CD4-positive, alpha-beta T cell treated with Interleukin-21 for 1 hour (primary cell): ENCODE results near the gene NLRP1.
"Not testable (repeated sequence)": the region's sequence is repeated elsewhere in the genome, so short reads cannot be mapped to it uniquely, and the experiment has no call there.

Experiments
- DNase-seq: peaks from one replicate; pipeline ENCODE4 v3.0.0-alpha.2; 2020

The NLRP1 gene

DNA sequence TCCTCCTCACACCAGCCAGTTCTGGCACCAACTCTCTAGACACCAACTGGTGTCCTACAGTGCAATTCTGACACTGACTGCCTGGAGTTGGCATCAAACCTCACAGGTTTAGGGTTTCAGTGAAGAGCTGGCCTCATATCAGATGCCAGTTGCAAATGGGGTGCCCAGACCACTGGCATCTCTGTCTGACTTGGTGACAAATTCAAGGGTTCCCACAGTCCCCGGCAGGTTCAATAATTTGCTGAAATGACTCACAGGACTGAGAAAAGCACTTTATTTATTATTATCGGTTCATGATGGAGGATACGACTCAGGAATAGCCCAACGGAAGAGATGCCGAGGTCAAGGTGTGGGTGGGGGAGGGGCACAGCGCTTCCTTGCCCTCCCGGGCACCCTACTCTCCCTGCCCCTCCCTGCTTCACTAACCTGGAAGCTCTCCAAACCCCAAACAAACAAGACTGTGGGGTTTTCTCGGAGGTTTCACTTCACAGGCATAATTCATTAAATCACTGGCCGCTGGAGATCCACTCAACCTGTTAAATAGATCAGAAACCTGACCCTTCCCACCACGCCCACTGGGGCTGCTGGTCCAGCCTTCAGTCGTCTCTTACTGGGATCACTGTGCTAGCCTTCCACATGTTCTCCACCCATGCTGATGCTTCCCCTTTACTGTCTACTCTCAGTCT lies 1.7 kb upstream of the NLRP1 start:
- peak; percentile 46 for DNase-seq

DNA sequence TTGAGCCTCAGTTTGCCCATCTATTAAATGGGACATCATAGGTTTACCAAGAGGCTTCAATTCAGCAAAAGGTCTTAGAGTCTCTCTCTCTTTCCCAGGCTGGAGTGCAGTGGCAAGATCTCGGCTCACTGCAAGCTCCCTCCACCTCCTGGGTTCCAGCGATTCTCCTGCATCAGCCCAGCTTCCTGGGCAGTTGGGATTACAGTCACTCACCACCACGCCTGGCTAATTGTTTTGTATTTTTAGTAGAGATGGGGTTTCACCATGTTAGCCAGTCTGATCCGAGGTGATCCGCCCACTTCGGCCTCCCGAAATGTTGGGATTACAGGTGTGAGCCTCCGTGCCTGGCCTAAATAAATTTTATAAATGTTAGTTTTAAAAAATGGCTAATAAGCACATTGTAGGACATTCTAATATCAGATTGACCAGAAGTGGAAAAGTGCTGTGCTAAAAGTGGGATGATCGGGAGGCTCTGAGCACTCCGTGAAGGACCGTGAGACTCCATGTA lies 1.0 kb upstream of the NLRP1 start:
- DNase-seq: no peak

DNA sequence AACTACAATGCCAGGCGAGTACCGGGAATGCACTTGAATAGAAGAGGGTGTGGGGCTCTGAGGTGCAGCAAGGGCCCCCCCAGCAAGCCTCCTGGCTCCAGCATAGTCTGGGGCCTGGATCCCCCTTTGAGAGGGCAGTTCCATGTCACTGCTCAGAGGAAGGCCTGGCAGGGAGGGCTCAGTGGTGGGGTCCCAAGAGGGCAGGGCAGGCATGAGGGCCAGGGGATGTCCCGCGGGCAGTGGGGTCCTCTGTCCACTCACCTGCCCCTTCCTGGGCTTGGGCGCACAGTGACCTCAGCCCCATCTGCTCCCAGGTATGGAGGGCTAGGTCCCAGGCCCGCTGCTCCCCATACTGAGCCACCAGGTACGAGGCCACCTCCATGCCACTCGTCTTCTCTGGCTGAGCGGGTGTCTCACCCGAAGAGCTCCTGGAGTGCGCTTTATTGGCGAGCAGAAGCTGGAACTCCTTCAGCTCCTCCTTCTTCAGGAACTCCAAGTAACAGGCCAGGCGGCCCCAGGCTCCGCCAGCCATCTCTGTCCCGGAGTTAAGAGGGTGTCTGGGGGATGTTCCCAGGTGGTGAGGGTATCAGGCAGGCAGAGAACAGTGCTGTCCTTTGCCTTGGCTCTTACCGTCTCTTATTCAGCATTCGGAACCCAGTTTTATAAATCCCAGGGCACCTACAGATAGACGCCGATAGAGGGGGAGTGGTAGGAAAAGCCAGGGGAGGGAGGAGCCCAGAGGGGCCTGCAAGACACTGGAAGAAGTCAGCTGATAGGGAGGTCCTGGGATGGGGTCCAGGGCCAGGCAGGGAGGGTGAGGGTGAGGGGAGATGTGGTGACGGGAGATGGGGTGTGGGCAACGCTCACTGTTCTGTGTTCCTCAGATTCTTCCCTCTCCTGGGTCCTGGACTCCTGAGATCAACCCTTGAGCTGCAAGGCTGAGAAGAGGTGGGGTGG lies 605 bp downstream of the NLRP1 start:
- DNase-seq: peak; percentile 15

DNA sequence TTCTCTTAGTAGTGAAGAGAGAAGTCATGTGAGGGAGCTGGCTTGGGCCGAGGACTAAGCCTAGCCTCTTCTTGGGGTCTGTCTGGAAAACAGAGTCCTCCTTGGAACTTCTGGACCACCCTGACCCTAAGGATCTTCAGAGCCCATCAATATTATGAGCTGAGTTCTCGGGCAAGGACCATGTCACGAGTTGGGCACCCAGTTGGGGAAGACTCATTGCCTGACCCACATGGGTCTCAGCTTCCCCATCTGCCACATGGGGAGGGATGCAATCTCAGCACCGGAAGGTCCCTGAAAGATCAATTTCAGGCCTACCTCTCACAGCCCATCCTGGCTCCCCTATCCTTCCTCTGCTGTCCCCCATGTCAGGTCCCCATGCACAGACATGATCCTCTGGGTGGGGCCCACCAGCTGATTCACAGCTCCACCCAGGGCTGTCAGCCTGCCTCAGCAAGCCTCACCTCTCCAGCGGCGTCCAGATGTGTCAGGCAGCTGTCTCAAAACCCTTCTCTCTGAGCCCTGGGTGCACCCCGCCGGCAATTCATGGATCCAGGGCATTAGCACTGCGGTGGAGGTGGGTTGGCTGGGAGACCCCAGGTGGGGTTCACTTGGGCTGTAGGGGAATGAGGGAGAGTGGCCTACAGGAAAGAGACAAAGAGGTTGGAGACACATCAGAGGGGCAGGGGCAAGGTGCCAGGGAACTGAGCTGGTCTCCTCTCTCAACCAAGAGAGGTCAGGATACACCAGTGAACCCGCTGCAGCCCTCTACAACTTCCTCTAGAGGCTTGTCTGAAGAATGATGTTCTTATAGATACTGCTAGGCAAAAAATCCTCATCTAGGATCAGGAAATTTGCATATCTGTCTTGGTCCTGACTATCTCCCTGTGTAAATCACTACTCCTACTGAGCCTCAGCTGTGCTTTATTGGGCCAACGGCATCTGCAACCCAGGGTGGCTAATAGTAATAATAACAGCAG lies 1.8 kb downstream of the NLRP1 start:
- peak; percentile 12 for DNase-seq

DNA sequence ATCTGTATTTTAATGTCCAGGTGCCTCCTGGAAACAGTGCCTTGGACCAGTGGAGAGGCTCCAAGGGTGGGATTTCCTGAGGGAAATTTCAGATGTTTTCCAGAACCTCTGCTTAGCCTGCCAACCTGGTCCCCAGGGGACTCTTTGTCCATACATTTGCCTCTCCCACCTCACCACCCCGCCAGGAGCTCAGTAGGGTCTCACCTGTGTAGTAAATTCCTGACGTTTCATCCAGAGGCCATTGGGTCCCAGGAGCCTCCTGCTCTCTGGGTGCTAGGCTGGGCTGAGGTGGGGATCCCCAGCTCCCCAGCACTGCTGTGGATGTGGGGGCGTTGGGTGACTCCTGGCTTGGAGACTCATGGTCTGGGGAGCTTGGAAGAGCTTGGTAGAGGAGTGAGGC lies 2.7 kb downstream of the NLRP1 start:
- DNase-seq: no peak

DNA sequence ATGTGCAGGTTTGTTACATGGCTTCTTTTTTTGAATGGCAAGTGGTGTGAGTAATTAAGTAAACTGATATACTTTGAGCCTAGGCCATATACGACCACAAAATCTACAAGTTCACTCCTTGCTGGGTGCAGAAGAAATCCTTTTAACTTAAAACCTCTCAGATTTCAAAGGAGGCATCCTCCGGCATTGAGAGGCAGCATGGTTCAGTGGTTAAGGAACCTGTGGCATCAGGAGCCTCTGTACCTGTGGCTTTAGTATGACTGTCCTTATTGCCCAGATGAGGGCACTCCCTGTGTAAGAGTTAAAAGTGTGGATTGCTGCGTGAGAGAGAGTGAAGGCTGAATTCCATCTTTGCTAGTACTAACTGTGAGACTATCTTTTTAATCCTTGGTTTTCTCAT lies 3.3 kb downstream of the NLRP1 start:
- DNase-seq: no peak

DNA sequence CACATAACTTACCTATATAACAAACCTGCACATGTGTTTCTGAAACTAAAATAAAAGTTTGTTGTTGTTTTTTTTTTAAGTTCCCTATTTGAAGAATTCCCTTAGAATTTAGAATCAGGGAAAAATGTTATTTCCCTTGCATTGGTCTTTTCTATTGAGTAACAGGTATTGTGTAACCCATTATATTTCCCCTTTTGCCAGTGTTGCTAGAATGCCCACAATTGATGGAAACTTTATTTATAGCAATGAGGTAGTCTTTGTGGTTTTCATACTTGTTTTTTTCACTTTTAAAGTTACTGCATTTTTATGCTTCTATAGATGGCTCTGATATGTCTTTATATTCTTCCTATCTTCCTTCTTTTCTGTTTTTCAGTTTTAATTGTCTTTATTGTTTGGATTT lies 3.9 kb downstream of the NLRP1 start:
- peak; percentile 9 for DNase-seq

DNA sequence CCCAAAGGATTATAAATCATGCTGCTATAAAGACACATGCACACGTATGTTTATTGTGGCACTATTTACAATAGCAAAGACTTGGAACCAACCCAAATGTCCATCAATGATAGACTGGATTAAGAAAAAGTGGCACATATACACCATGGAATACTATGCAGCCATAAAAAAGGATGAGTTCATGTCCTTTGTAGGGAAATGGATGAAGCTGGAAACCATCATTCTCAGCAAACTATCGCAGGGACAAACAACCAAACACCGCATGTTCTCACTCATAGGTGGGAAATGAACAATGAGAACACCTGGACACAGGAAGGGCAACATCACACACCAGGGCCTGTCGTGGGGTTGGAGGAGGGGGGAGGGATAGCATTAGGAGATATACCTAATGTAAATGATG lies 5.5 kb downstream of the NLRP1 start:
- DNase-seq: not testable (repeated sequence)

DNA sequence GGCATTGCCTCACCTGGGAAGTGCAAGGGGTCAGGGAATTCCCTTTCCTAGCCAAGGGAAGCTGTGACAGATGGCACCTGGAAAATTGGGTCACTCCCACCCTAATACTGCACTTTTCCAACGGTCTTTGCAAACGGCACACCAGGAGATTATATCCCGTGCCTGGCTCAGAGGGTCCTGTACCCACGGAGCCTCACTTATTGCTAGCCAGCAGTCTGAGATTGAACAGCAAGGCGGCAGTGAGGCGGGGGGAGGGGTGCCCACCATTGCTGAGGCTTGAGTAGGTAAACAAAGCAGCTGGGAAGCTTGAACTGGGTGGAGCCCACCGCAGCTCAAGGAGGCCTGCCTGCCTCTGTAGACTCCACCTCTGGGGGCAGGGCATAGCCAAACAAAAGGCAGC lies 11.3 kb downstream of the NLRP1 start:
- not testable (repeated sequence) for DNase-seq

DNA sequence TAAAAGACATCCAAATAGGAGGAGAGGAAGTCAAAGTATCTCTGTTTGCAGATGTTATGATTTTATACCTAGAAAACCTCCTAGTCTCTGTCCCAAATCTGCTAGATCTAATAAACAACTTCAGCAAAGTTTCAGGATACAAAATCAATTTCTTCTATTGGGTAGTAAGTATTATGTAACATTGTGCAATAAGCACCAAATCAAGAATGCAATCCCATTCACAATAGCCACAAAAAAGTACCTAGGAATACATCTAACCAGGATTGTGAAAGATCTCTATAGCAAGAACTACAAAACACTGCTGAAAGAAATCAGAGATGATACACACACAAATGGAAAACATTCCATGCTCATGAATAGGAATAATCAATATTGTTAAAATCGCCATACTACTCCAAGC lies 13.0 kb downstream of the NLRP1 start:
- no peak for DNase-seq

DNA sequence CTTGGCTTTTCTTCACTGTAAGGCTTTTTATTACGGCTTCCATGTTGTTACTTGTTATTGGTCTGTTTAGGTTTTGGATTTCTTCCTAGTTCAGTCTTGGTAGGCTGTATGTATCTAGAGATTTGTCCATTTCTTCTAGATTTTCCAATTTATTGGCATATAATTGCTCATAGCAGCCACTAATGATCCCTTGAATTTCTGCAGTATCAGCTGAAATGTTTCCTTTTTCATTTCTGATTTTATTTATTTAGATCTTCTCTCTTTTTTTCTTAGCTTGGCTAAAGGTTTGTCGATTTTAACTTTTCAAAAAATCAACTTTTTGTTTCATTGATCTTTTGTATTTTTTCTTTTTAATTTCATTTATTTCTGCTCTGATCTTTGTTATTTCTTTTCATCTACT lies 18.5 kb downstream of the NLRP1 start:
- DNase-seq: no peak

DNA sequence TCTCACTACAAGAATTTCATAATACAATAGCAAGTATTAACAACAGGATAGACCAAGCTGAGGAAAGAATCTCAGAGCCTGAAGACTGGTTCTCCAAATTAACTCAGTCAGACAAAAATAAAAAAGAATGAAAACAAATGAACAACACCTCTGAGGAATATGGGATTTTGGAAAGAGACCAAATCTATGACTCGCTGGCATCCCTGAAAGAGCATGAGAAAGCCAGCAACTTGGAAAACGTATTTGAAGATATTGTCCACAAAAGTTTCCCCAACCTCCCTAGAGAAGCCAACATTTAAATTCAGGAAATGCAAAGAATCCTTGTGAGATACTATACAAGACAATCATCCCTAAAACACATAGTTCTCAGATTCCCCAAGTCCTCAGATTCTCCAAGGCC lies 20.9 kb downstream of the NLRP1 start:
- DNase-seq: no peak

DNA sequence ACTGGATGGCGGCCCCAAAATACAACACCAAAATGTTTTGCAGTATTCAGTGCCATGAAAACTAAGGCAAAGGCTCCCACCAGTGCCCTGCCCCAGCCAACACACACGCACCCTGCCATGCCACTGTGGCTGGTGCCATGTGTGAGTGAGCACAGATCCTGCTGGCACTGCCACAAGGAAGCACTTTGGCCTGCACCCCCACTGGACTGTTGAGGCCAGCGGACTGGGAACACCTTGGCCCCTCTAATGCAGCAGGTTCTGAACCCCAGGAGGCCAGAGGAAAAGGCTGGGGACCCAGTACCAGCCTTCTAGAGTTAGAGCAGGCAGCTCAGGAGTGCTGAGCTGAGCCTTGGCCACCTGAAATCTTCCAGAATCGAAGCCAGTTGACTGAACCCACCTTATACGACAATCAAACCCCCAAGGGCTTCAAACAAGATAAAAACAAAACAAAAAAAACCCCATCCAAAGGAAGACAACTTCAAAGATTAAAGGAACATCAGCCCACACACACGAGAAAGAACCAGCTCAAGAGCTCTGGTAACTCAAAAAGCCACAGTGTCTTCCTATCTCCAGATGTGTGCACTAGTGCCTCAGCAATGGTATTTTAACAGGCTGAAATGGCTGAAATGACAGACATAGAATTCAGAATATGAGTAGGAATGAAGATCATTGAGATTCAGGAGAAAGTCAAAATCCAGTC lies 21.5 kb downstream of the NLRP1 start:
- no peak for DNase-seq

DNA sequence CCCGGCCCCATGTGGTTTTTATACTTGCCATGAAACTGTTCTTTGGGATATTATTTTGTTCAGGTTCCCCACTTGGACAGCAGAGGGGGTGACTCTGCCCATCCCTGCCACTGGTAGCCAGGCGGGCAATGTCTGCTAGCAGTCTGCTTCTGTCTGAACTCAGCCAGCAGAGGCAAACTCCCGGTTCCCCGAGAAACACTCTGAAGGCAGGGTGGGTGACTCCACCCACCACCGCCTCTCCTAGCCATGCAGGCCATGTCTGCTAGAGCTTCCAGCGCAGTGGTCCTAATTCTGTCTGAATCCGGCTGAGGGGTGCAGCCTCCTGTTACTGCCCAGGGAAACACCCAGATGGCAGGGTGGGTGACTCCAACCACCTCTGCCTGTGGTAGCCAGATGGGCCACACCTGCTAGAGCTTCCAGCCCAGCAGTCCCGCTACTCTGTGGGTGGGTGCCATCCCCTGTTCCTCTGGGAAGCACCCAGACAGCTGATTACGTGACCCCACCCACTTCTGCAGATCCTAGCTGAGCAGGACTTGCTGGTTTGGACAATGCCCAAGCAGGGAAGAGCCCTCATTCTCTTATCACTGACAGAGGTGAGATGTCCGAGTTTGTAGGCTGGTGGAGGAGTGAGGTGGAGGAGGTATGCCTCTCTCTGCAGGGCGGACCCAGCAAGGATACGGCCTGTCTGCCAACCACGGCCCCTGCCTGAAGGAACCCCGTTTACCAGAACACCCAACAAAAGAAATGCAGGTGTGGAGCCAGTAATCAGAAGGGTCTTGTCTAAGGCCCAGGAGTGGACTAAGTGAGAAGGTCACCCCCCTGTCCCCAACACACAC lies 22.4 kb downstream of the NLRP1 start:
- no peak for DNase-seq

DNA sequence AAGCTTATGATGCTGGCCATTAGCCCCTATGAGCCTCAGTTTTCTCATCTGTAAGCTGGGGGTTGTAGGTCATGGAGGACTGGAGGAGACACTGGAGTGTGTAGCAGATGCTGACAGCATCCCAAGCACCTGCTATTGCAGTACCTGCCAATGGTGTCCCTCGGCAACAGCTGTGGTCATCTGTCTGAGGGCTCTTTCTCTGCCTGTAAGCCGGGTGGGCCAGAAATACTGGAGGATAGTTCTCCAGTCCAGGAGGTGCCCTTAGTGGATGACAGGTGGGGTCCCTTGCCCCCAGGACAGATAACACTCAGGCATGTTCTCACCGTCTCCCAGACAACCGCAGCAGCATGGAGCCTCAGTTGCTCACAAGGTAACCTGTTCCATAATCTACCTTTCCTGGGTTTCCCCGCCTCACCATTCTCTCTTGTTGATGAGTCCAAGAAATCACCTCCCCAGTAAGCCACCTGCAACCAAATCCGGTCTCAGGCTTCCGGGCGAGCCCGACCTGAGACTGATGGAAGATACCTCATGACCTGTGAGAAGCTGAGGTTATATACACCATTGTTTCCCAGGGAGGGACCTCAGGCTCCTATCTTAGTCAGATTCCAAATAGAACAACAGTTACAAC lies 23.8 kb downstream of the NLRP1 start:
- no peak for DNase-seq

DNA sequence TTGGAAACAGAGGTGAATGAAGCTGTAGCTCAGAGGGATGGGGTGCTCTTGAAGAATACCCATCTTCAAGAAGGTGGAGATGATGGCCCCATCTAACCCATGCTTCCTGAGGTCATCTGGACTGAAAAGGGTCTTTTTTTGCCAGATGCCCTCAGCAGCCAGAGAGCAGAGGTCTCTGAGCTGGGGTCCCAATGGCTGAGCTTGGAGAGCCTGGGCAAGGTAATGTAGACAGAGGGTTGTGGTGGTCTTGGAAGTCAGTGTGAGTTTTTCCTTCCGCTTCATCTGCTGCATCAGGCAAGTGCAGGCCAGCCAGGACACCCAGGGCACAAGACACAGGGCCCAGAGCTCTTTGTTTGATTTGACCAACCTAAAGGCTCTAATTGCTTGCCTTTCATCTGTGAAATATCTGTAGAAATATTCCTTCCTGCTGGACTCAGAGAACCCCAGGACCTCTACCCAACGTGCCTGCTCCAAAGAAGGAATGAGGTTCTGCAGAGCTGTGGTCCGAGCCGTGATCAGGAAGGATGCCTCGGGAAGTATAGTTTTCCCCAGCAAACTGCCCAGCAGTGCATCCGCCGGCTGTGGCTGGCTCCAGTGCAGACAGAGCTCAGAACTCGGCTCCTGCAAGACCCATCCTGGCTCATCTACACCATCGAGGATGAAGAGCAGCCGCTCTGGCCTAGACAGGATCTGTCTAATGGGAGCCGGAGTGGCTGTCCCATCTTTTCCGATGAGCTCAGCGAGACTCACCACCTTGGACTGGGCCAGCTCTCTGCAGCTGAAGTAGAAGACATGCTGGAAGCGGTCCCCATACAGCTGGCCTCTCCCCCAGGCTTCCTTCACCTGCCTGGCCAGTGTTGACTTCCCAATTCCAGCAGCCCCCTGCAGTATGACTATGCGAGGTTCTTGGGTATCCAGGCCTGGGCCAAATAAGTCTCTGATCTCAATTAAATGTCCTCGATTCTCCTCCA lies 25.2 kb downstream of the NLRP1 start:
- DNase-seq: no peak

DNA sequence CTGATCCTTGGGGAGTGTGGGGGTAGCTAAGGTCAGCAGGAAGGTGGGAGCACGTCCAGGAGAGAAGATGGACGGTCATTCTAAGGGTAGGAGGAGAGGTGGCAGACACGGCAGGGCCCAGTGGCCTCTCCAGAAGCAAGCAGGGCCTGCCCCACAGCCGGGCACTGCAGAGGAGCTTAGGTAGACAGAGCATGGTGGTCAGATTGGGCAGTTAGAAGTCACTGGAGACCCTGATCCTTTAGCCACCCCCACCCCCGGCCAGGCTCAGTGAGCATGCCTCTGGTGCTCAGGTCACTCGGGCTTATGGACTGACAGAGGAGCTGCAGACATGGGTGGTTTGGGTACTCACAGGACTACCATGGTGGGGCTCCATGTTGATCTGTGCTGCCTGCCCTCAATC lies 26.3 kb downstream of the NLRP1 start:
- DNase-seq: no peak

DNA sequence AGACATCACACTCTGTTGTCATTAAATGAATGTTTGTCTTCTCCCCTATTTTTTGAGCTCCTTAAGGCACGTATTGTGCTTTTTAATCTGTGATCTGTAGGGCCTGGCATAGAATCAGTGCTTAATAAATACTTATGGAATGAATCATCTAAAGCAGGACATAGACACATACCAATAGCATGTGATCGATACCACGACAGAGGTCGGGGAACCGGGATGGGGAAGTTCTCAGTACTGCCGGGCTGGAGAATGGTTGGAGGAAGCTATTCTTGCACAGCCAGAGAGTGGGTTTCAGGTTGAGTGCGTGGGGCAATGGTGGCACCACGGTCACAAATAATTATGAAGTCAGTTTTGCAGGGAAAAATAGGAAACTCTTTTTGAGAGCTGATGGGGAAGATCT lies 26.8 kb downstream of the NLRP1 start:
- no peak for DNase-seq

DNA sequence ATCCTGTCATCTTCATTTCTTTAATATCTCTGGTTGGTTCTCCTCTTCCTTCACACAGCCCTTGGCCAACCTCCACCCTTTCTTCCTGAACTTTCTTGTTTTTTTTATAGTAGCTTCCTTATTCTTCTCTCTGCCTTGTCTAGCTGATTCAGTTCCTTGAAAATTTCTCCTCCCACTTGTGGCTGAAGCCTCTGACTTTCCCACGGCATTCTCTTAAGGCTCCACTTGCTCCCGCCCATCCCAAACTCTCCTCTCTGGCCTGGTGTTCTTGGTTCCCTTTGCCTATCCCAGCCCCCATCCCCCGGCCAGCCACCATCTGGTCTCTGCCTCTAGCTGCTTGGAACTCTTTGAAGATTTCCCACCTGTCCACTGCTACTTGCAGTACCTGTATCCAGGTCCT lies 29.1 kb downstream of the NLRP1 start:
- DNase-seq: no peak

DNA sequence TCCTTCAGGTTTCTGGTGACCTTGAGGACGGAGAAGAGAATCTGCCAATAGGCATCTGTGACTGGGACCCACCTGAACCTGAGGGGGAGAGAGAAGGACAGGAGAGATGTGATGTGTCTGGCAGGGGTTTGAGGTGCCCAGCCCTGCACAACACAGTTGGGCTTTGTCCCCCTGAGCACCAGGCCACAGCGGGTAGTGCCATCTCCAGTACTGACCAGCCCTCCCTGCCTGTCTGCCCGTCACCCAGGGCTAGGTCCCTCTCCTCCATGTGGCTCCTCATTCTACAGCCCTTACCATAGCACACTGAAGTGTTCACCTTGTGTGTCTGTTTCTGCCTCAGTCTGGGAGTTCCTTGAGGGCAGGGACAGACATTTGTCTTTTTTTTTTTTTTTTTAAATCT lies 30.8 kb downstream of the NLRP1 start:
- DNase-seq: no peak
